ENCODE measurements around the gene SIN3A. TPM values are rescaled to one million over a fixed set of nuclear protein-coding genes. Genes with fewer than 3 reads are reported as not detected.
"Not testable (repeated sequence)": the region's sequence is repeated elsewhere in the genome, so short reads cannot be mapped to it uniquely, and the experiment has no call there.

SIN3A gene
- total RNA-seq, 1 donor from 2014 or later, result 75.4 TPM

- H3K27ac Mint-ChIP-seq, result no peak overlapping the region
- peaks cover 10% of the 10 kb centered on the region for H3K36me3 Mint-ChIP-seq
These were observed 5.3 kb downstream of the SIN3A start for GRCh38 chr15:75446151-75446550.

GRCh38 chr15:75445324-75445723 lies 6.2 kb downstream of the SIN3A start:
- H3K9me3 Mint-ChIP-seq; DNase-seq (ENCODE audit: extremely low spot score, unreplicated experiment): not testable (repeated sequence)

More at GRCh38 chr15:75446151-75446550, 5.3 kb downstream of the SIN3A start:
- Mint-ChIP-seq H3K4me3 (no peak overlapping the region), H3K9me3 (no peaks in the 10 kb centered on the region), H3K4me1 (ENCODE audit: unreplicated experiment) (peaks cover 14% of the 10 kb centered on the region), H3K27me3 (no peaks in the 10 kb centered on the region)
- no peak for TF ChIP-seq CTCF (conservative IDR thresholded peaks at IDR 0.05)
- DNase-seq (ENCODE audit: extremely low spot score, unreplicated experiment), result no peak

DNA sequence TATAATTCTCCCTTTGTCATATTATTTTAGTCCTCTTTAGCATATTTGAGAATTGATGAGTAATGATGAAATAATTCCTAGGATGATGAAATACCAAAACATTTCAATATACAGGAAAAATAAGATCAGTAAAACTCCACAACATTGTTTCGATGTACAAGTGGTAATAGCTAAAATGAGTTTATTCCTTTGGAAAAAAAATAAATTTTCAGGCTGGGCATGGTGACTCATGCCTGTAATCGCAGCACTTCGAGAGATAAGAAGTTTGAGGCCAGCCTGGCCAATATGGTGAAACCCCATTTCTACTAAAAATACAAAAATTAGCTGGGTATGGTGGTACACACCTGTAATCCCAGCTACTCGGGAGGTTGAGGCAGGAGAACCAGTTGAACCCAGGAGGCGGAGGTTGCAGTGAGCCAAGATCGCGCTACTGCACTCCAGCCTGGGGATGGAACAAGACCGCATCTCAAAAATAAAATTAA lies 7.5 kb downstream of the SIN3A start:
- H3K4me3 Mint-ChIP-seq; H3K27me3 Mint-ChIP-seq; H3K27ac Mint-ChIP-seq; DNase-seq (ENCODE audit: extremely low spot score, unreplicated experiment); H3K9me3 Mint-ChIP-seq: not testable (repeated sequence)
- Mint-ChIP-seq H3K36me3 (peaks cover 15% of the 10 kb centered on the region), H3K4me1 (ENCODE audit: unreplicated experiment) (peaks cover 11% of the 10 kb centered on the region)

More at GRCh38 chr15:75445324-75445723, 6.2 kb downstream of the SIN3A start:
- peaks cover 14% of the 10 kb centered on the region for H3K4me1 Mint-ChIP-seq (ENCODE audit: unreplicated experiment)
- not testable (repeated sequence) for H3K27ac Mint-ChIP-seq, H3K27me3 Mint-ChIP-seq, H3K4me3 Mint-ChIP-seq
- peaks cover 12% of the 10 kb centered on the region for H3K36me3 Mint-ChIP-seq

DNA sequence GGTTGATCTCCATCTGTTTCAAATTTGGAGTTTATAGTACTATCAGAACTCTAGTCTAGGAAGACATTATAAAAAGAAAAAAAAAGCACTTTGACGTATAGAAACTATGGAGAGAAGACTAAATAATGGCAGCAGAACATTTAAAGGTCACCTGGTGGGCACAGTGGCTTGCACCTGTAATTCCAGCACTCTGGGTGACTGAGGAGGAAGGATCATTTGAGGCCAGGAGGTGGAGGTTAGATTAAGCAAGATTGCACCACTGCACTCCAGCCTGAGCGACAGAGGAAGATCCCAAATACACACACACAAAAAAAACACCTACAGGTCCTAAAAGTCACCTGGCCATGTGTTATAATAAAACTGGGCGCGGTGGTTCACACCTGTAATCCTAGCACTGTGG lies 13.8 kb downstream of the SIN3A start:
- Mint-ChIP-seq H3K27me3 (no peaks in the 10 kb centered on the region), H3K4me3 (no peak overlapping the region), H3K27ac (no peak overlapping the region), H3K9me3 (no peaks in the 10 kb centered on the region), H3K4me1 (ENCODE audit: unreplicated experiment) (peaks cover 5% of the 10 kb centered on the region), H3K36me3 (peaks cover 26% of the 10 kb centered on the region)
- TF ChIP-seq CTCF (conservative IDR thresholded peaks at IDR 0.05), result no peak
- DNase-seq (ENCODE audit: extremely low spot score, unreplicated experiment), result no peak

- H3K36me3 Mint-ChIP-seq, result peaks cover 26% of the 10 kb centered on the region
- H3K4me1 Mint-ChIP-seq (ENCODE audit: unreplicated experiment), result peaks cover 5% of the 10 kb centered on the region
- DNase-seq (ENCODE audit: extremely low spot score, unreplicated experiment), result no peak
- no peak overlapping the region for H3K4me3 Mint-ChIP-seq
- no peaks in the 10 kb centered on the region for H3K9me3 Mint-ChIP-seq
- TF ChIP-seq CTCF (conservative IDR thresholded peaks at IDR 0.05), result no peak
- no peak overlapping the region for H3K27ac Mint-ChIP-seq
- H3K27me3 Mint-ChIP-seq, result no peaks in the 10 kb centered on the region
These were observed 14.6 kb downstream of the SIN3A start for GRCh38 chr15:75436881-75437280.

DNA sequence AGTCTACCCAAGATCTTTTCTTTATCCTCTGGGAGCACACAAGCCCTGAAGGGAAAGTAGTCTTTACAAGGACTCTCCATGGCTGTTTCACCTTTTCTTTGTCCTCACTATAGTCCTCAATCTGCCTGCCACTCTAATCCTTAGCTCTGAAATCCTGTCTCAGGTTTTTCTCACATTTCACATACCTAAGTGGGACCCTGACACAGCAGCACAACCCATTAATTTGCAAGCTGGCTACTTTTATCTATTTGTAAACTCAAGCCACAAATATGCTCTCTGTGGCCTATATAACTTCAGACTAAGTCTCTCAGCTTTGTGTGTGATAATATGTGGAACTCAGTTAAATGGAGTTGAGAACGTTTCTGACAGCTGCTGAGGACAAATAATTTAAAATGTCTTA lies 19.8 kb downstream of the SIN3A start:
- H3K4me3 Mint-ChIP-seq, result no peak overlapping the region
- TF ChIP-seq CTCF (conservative IDR thresholded peaks at IDR 0.05), result no peak
- no peak overlapping the region for H3K27ac Mint-ChIP-seq
- no peaks in the 10 kb centered on the region for H3K4me1 Mint-ChIP-seq (ENCODE audit: unreplicated experiment)
- no peak for DNase-seq (ENCODE audit: extremely low spot score, unreplicated experiment)
- H3K9me3 Mint-ChIP-seq, result no peaks in the 10 kb centered on the region
- peaks cover 23% of the 10 kb centered on the region for H3K36me3 Mint-ChIP-seq
- H3K27me3 Mint-ChIP-seq, result no peaks in the 10 kb centered on the region

DNA sequence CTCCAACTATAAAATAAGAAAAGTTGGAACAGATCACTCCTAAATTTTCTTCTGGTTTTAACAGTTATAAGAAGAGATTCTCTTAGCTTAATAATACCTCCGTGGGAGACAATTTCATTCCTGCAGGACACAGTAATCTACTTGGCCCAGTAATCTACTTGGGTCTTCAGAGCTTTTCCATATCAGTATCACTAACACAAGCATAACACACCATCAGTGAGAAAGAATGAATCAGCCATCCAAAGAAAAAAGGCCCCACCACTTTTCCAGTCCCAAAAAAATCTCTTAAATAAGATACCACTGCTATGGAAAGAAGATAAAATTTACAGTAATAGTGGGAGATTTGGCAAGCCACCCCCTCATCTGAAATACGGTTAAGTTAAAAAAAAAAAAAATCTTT lies 20.2 kb downstream of the SIN3A start:
- H3K4me3 Mint-ChIP-seq, result no peak overlapping the region
- H3K27me3 Mint-ChIP-seq, result no peaks in the 10 kb centered on the region
- H3K27ac Mint-ChIP-seq, result no peak overlapping the region
- H3K9me3 Mint-ChIP-seq, result no peaks in the 10 kb centered on the region
- no peak for DNase-seq (ENCODE audit: extremely low spot score, unreplicated experiment)
- TF ChIP-seq CTCF (conservative IDR thresholded peaks at IDR 0.05), result no peak
- H3K36me3 Mint-ChIP-seq, result peaks cover 23% of the 10 kb centered on the region
- no peaks in the 10 kb centered on the region for H3K4me1 Mint-ChIP-seq (ENCODE audit: unreplicated experiment)

All from type B pancreatic cell (in vitro differentiated cells).